ENCODE measurements around the gene MAP3K8. TPM values are rescaled to one million over a fixed set of nuclear protein-coding genes. Genes with fewer than 3 reads are reported as not detected.

The MAP3K8 gene
- total and polyA plus RNA-seq, 2 of the 8 experiments (the other 6 are each of a cell fraction or from before 2014, with no cell fraction given), result 5.6 to 6.0 TPM

DNA sequence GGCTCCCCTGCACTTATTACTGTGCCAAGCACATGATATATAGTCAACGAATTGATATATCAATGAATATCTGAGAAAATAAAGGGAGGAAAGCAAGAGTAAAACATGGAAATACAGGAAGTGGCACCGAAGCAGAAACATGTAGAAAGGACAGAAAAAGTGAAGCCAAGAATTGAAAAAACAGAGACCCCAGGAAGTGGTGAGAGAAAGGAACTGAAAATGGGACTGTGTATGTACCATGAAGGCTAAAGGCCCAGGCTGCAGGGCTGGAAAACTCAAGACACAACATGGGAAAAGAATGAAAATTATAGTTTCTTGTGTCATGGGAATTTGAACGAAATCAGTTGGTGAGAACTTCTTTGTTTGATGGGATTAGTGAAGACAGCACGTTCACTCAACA lies 60.6 kb downstream of the MAP3K8 start (continued):
- TF ChIP-seq, protein P1, sequence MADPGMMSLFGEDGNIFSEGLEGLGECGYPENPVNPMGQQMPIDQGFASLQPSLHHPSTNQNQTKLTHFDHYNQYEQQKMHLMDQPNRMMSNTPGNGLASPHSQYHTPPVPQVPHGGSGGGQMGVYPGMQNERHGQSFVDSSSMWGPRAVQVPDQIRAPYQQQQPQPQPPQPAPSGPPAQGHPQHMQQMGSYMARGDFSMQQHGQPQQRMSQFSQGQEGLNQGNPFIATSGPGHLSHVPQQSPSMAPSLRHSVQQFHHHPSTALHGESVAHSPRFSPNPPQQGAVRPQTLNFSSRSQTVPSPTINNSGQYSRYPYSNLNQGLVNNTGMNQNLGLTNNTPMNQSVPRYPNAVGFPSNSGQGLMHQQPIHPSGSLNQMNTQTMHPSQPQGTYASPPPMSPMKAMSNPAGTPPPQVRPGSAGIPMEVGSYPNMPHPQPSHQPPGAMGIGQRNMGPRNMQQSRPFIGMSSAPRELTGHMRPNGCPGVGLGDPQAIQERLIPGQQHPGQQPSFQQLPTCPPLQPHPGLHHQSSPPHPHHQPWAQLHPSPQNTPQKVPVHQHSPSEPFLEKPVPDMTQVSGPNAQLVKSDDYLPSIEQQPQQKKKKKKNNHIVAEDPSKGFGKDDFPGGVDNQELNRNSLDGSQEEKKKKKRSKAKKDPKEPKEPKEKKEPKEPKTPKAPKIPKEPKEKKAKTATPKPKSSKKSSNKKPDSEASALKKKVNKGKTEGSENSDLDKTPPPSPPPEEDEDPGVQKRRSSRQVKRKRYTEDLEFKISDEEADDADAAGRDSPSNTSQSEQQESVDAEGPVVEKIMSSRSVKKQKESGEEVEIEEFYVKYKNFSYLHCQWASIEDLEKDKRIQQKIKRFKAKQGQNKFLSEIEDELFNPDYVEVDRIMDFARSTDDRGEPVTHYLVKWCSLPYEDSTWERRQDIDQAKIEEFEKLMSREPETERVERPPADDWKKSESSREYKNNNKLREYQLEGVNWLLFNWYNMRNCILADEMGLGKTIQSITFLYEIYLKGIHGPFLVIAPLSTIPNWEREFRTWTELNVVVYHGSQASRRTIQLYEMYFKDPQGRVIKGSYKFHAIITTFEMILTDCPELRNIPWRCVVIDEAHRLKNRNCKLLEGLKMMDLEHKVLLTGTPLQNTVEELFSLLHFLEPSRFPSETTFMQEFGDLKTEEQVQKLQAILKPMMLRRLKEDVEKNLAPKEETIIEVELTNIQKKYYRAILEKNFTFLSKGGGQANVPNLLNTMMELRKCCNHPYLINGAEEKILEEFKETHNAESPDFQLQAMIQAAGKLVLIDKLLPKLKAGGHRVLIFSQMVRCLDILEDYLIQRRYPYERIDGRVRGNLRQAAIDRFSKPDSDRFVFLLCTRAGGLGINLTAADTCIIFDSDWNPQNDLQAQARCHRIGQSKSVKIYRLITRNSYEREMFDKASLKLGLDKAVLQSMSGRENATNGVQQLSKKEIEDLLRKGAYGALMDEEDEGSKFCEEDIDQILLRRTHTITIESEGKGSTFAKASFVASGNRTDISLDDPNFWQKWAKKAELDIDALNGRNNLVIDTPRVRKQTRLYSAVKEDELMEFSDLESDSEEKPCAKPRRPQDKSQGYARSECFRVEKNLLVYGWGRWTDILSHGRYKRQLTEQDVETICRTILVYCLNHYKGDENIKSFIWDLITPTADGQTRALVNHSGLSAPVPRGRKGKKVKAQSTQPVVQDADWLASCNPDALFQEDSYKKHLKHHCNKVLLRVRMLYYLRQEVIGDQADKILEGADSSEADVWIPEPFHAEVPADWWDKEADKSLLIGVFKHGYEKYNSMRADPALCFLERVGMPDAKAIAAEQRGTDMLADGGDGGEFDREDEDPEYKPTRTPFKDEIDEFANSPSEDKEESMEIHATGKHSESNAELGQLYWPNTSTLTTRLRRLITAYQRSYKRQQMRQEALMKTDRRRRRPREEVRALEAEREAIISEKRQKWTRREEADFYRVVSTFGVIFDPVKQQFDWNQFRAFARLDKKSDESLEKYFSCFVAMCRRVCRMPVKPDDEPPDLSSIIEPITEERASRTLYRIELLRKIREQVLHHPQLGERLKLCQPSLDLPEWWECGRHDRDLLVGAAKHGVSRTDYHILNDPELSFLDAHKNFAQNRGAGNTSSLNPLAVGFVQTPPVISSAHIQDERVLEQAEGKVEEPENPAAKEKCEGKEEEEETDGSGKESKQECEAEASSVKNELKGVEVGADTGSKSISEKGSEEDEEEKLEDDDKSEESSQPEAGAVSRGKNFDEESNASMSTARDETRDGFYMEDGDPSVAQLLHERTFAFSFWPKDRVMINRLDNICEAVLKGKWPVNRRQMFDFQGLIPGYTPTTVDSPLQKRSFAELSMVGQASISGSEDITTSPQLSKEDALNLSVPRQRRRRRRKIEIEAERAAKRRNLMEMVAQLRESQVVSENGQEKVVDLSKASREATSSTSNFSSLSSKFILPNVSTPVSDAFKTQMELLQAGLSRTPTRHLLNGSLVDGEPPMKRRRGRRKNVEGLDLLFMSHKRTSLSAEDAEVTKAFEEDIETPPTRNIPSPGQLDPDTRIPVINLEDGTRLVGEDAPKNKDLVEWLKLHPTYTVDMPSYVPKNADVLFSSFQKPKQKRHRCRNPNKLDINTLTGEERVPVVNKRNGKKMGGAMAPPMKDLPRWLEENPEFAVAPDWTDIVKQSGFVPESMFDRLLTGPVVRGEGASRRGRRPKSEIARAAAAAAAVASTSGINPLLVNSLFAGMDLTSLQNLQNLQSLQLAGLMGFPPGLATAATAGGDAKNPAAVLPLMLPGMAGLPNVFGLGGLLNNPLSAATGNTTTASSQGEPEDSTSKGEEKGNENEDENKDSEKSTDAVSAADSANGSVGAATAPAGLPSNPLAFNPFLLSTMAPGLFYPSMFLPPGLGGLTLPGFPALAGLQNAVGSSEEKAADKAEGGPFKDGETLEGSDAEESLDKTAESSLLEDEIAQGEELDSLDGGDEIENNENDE (IDR thresholded peaks at IDR 0.05; ENCODE audit: insufficient replicate concordance, low read length), result no peak
- TF ChIP-seq KDM5A (IDR thresholded peaks at IDR 0.05; ENCODE audit: low read length) (no peak), RBBP5 (IDR thresholded peaks at IDR 0.05; ENCODE audit: borderline replicate concordance, low read depth, low read length) (no peak), SP1 (IDR thresholded peaks at IDR 0.05; ENCODE audit: low read depth, low read length) (no peak), EGR1 (IDR thresholded peaks at IDR 0.05; ENCODE audit: borderline replicate concordance, low read depth, low read length) (no peak), GABPA (IDR thresholded peaks at IDR 0.05; ENCODE audit: borderline replicate concordance, insufficient read depth, low read length) (no peak), USF2 (IDR thresholded peaks at IDR 0.05; ENCODE audit: low read length) (no peak), JUN (IDR thresholded peaks at IDR 0.05; ENCODE audit: low read depth, low read length) (no peak), TCF12 (IDR thresholded peaks at IDR 0.05; ENCODE audit: low read depth, low read length) (no peak)

Measured in H1 (cell line).